Brain pericyte (primary cell): ENCODE results near the gene PRMT5.
A peak's percentile ranks its signal among the peaks of the same experiment; 100 is the strongest.

Experiments
- DNase-seq: peaks from one replicate; pipeline ENCODE4 v3.0.0-alpha.2; 2012; ENCODE audit warnings: low read depth, low spot score

Gene PRMT5

DNA sequence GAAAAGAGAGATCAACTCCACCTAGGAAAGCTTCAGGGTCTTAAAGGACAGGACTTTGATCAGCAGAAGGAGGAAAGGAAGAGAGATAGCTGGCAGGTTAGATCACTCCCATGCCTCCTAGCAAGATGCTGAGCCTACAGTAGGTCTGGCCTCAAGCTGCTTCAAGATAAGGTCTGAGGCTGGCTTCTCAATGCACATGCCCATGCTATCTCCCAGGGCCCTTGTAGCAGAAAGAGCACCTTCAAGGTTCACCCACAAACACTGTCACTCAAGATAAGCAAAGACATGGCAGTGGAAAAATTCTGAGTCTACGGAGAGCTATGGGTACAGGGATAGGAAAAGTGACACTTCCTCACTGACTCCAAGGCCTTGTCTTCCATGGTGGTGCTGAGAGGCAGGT is 31.8 kb downstream of the PRMT5 start:
- no peak for DNase-seq

DNA sequence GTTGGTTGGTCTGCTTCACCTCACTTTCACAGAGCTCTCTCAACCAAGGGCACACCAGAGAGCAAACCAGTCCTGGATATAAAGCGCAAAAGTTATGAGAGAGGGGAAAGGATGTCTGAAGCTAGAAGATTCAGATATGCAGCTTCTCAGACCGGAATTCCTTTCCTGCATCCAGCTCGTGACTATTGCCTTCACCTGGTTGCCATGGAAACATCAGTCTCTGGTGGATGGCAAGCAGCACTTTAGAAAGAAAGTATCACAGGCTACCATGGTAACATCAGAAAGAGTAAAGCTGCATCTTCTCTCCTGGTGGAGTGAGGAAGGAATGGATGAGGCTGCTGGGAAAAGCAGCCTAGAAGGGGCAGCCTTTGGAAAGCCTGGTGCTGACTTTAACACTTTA is 32.4 kb downstream of the PRMT5 start:
- DNase-seq = no peak

DNA sequence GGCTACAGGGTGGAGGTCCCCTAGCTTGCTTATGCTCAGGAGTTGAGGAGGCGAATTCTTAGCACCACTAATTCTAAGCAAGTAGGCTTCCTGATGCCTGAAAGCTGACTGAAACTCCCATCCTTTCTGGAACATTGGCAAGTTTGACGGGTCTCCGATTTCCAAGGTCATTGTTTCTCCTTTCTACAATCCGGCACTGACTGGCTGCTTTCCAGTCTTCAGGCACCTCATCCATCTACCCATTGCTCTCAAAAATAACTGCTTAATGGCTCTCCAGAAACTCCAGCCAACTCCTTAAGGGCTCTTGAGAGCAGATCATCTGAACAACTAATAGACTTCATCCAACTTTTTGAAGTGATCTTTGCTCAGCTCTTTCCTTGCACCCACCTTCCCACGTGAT is 32.8 kb downstream of the PRMT5 start:
- DNase-seq = no peak

DNA sequence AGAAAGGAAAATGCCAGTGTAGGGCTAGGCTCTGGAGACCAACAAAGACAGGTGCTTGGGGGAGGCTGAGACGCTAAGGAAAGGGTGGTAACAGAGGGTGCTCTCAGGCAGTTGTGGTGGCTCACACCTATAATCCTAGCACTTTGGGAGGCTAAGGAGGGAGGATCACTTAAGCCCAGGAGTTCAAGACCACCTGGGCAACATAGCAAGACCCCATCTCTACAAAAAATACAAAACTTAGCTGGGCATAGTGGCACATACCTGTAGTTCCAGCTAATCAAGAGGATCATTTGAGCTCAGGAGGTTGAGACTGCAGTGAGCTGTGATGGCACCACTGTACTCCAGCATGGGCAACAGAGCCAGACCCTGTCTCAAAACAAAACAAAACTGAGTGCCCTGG is 33.8 kb downstream of the PRMT5 start:
- DNase-seq = no peak

DNA sequence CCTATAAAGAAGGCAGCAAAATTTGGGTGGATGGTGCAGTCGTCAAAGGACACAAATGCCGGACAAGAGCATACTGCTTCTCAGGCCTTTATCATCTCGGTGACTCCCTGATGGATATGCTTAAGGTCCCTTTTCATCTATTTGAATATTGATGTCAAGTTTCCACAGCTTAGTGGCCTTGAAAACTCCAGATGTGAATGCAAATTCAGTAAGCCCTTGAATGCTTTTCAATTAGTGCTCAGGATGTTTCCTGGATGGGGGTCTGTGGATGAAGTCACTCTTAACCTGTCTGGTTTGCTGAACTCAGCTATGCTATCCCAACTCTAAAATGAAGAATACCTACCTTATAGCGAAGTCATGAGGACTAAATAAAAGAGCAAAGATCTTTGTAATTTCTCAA is 35.5 kb downstream of the PRMT5 start:
- no peak for DNase-seq

DNA sequence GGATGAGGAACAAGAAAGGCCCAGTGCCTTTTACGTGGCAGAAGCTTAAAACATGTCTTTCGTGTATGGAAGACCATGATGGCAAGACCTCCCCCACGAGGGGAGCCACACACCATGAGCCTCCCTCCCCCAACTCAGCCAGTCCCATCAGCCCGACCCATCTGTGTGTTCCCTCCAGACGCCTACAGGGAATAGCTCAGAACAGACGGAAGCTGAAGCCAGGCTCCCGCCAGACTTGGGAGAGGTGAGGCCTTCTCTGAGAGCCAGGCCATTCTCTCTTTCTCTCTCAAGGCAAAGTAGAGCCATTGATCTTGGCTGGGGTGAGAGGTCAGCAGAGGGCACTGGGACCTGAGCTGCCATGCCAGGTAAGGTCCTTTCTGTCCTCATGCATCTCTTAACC is 36.7 kb downstream of the PRMT5 start:
- DNase-seq = no peak

DNA sequence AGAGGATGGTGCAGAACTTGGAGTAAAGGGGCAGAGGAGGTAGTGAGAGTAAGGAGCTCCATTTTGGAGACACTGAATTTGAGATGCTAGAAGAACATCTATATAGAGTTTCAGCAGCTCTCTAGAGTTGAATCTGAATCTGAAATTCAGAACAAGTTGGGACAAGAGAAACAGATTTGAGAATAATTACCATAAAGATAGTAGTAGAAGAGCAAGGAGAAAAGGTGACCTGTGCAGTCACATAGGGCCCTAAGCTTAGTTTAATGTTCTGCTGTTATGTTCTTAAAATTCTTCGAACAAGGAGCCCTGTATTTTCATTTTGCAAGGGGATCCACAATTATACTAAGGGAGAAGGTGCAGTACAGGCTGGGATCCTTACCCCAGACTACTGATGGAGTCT is 38.8 kb downstream of the PRMT5 start:
- DNase-seq = no peak

DNA sequence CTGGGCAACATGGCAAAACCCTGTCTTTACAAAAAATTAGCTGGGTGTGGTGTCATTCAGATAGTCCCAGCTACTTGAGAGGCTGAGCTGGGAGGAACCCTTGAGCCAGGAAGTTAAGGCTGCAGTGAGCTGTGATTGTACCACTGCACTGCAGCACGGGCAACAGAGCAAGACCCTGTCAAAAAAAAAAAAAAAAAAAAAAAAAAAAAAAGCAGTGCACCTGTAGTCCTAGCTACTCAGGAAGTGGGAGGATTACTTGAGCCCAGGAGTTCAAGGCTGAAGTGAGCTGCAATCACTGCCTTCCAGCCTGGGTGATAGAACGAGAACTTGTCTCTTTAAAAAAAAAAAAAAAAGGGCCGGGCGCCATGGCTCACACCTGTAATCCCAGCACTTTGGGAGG is 40.5 kb downstream of the PRMT5 start:
- no peak for DNase-seq

DNA sequence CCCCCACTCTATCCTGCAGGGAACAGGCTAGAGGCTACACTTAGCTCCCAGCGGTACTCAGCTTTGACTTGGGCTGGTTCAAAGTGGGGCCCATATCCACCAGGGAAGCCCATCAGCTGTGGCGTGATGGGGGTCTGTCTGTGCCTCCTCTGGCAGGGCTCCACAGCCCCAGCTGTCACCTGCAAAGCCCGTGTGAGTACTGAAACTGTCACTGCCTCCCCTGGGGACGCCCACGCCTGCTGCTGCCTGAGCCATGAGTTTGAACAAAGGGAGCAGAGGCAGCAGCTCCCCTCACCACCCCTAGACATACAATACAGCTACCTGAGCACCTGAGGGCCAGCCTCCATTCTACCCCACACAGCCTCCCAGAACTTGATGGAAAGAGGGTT is 41.2 kb downstream of the PRMT5 start:
- DNase-seq = no peak

DNA sequence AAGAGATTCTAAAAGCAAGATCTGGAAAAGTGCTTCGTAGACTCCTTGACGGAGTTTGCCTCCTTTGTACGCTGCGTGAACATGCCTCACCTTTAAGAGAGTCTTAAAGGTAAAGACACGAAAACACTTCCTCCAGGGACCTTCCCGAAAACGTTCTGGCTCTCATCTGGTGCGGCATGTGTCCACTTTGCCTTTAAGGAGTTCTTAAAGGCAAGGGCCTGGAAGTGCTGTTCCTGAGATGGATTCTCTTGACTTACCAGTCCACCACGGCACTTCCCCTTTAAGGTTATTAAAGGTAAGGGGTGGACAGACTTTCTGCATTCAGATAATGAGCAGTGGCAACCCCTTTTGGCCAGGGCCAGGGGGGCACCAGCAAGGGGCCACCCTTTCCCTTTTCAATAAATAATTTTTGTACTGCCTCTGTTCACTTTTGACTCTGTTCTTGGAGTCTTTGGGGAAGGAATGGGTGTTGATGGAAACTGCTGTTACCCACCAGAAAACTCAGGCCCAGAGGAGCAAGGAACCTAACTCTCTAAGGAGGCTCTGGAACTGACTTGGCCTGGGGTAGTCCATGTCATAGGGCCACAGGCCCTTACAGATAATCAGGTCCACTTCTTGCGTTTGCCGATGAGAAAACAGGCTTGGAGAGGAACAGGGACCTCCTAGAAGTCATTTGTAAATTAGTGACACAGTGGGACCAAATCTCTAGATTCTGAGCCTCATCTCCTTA is 41.8 kb downstream of the PRMT5 start:
- peak; percentile 55 for DNase-seq

DNA sequence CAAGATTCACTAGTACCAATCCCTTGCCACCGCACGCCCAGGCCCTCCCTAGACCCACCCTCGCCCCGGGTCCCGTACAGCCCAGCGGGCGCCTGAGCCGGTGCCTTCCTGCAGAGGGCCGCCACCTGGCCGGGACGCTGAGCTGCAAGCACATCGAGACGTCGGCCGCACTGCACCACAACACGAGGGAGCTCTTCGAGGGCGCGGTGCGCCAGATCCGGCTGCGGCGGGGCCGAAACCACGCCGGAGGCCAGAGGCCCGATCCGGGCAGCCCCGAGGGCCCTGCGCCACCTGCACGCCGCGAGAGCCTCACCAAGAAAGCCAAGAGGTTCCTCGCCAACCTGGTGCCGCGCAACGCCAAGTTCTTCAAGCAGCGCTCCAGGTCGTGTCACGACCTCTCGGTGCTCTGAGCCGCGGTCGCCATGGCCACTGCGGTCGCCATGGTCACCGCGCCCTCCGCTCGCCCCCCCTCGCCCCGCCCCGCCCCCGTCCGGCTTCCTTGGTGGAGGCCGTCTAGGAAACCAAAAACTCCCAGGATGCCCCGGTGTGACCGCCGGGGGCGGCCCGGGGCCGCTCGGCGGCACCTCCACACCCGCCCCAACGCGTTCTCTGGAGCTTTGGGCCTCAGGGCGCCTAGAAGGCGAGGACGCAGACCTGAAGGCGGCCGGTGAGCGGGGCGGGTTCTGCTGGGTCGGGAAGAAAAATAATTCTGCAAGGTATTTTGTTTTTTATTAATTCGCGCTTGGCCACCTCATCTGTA is 42.5 kb downstream of the PRMT5 start:
- no peak for DNase-seq

DNA sequence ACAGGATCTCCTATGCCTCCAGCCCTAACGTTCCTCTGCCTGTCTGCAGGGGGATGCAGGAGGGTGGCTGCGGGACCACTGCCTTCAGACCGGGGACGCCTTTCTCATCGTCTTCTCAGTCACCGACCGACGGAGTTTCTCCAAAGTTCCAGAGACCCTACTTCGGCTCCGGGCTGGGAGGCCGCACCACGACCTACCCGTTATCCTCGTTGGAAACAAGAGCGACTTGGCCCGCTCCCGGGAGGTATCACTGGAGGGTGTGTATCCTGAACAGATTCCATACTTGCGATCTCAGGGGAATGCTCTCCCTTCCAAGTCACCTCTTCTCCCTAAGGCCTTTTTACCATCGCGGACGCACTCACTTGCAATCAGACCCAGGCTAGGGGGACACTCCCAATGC is 43.2 kb downstream of the PRMT5 start:
- no peak for DNase-seq

DNA sequence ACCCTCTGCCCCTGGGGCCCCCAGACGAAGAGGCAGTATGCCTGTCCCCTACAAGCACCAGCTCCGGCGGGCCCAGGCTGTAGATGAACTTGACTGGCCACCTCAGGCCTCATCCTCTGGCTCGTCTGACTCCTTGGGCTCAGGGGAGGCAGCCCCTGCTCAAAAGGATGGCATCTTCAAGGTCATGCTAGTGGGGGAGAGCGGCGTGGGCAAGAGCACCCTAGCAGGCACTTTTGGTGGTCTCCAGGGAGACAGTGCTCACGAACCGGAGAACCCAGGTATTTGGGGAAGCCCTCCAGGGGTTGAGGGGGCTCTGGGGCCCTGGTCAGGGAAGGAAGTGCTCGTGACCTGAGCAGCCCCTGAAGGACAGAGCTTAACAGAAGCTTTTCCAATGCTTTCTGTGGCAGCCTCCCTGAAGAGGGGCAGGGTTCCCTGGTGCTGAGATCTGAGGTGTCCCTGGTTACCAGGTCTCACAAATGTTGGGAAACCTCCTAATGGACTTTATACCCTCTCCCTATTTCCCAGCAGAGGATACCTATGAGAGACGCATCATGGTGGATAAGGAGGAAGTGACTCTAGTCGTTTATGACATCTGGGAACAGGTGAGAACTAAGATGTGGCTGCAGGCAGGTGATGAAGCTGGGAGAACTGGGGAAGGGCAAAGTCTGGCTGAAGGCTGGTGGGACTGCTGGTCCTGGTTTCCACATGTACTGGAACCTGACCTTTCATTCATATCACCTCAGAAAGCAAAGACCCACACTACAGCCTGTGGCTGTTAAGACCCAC is 44.2 kb downstream of the PRMT5 start:
- DNase-seq = no peak

DNA sequence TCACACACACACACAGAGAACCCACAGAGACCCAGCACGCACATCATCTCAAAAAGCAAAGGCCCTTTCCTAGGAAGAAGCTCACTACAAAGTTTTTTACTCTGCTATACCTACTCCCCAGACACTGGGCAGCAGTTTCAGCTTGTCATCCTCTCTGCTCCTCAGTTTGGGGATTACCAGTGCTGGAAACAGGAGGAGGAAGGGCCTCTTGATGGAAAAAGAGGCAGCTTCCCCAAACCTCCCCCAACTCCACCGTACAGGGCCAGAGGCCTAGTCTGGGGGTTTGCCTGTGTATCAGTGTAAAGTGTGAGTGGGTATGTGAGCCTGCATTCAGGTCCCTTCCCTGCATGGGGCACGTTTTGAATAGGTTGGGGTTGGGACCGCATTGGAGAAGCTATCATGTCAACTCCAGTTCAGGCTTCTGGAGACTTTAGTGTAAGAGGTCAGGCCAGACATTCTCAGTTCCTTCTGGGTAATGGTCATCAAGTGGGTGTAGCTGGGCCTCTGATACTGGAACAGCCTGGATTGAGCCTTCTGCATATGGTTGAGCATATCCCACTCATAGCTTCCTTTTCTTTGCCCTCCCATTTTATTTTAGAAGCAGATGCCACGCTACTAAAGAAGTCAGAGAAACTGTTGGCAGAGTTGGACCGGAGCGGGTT is 45.0 kb downstream of the PRMT5 start:
- no peak for DNase-seq

DNA sequence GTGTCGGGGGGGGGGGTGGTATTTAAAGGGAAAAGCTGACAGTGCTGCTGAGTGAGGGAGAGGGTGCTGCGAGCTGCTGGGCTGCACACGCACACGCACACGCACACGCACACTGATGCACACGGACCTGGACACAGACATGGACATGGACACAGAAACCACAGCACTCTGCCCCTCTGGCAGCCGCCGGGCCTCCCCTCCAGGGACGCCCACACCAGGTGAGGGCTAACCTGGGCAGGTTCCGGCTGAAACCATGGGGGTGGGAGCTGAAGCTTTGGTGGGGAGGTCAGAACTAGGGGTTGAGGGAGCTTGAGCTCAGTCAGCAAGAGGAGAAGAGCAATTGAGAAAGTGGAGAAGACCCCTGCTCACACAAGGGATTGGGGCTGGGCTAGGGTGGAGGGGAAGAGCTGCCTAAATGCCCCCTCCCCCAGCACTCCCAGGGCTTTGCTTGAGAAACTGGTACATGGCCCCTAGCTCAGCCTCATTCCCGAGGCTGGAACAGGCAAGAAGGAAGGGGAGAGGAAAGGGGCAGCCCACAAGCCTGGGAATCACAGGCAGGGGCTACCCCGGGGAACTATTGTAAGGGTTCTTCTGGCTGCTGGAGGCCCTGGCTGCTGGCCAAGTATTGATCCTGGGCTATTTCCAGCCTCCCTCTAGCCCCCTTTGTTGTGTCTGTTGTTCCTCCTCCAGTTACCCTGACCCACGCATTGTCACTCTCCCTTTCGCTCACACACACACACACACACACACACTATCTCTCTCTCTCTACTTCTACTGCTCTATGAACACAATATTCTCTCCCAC is 45.8 kb downstream of the PRMT5 start, which contains the start of gene REM2:
Gene REM2, plus strand, starts transcription at position 50 of the 804 bp plus-strand sequence. Its CDS starts 66 bp downstream, at position 116.
- DNase-seq = no peak

DNA sequence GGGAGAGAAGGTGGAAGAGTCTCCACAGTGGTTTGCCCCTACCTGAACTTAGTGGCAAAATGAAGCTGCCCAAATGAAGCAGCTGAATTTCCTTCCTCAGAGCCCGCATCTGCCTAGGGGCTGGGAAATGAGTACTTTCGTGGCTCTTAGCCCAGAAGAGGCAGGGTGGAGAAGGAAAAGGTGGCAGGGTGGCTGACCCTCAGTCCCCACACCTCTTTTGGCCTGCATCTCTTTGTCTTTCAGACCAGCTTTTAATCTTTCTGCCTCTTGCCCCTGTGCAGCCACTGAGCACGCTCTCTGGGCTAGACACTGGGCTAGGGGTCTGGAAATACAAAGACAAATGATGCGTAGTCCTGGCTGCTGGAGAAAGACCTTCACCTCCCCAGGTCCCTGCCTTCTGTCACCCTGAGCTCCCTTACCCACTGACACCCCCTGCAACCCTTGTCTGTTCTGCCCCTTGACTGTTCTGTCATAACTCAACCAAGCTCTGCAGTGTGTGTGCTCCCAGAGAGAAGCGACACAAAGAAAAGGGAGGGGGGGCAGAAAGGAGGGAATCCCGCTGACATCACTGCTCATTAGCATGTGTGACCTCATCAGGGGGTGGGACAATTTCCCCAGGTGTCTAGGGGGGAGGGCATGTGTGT is 46.5 kb downstream of the PRMT5 start:
- DNase-seq = no peak

DNA sequence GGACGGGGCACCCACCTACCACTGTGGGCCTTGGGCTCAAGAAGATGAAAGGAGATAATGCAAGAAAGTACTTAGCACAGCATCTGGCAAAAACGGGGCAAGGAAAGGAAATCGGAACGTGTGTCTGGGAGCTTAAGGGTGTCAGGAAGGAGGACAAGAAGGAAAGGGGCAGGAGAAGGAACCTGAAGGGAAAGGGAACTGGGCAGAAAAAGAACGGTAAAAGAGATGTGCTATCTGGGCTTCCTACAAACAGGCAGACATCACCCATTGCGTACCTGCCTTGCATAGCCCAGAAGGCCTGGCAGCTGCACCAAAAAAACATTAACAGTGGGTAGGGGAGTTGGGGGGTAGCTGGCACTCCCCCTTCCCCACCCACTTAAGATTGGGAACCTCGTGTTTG is 47.1 kb downstream of the PRMT5 start:
- no peak for DNase-seq

DNA sequence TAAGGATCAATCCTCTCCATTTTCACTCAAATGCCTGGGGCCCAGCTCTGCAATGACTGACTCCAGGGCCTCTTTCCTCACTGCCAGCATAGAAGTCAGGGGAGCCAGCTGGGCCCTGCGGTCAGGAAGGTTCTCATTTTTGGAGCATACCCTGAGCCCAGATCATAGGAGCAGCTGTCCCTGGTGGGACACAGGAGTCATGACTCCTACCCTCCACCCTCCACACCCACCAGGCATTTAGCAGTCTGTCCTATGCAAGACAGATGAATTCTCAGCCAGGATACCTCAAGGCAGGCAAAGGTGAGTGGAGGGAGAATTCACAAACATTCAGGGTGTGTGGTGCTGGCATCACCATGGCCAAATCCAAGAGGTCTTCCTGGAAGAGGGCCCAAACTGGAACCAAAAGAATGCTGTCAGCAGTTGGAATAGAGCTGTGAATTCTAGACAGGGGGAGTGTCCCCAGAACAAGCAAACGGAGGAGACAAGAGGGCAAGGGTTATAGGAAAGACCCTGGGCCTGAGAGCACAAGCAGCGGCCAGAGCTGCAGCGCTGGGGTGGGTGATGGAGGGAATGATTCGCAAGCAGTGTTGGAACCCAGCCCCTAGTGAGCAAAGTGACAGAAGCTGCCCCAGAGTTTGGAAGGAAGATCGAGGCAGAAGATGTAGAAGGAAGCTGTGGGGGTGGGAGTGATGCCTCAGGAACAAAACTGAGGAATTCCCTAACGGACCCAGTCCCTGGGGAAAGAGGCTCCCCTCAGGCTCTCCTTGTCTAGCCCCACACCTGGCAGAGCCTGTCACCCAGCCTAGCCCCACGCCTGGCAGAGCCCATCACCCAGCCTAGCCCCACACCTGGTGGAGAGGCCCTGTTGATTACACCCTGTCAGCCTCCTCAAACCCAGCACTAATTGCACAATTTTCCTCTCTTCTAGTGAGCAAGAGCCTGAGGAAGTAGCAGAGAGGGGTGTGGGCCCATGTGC is 50.6 kb downstream of the PRMT5 start:
- no peak for DNase-seq

DNA sequence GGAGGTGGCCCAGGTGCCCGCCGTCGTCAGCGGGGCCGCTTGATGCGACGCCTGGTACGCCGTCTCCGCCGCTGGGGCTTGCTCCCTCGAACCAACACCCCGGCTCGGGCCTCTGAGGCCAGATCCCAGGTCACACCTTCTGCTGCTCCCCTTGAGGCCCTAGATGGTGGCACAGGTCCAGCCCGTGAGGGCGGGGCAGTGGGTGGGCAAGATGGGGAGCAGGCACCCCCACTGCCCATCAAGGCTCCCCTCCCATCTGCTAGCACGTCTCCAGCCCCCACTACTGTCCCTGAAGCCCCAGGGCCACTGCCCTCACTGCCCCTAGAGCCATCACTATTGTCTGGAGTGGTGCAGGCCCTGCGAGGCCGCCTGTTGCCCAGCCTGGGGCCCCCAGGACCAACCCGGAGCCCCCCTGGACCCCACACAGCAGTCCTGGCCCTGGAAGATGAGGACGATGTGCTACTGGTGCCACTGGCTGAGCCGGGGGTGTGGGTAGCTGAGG is 52.1 kb downstream of the PRMT5 start:
- no peak for DNase-seq
